HEK293 (cell line): ENCODE data around the gene THBS3.
A peak's percentile ranks its signal among the peaks of the same experiment; 100 is the strongest.

Experiments used
- GLIS1 ChIP-seq: fragments of 450-650 bp; formaldehyde crosslinking; IDR thresholded peaks from 2 replicates; pipeline ENCODE4 v1.5.1; 2016; ENCODE audit warnings: missing biosample characterization, missing genetic modification characterization
- GLIS2 ChIP-seq: fragments of 450-650 bp; formaldehyde crosslinking; IDR thresholded peaks from 2 replicates; pipeline ENCODE4 v1.5.1; 2016; ENCODE audit warnings: missing biosample characterization, missing genetic modification characterization
- HIC1 ChIP-seq: fragments of 450-650 bp; formaldehyde crosslinking; IDR thresholded peaks from 2 replicates; pipeline ENCODE4 v1.5.1; 2016; ENCODE audit warnings: missing biosample characterization, missing genetic modification characterization
- IKZF3 ChIP-seq: fragments of 450-650 bp; IDR thresholded peaks from 2 replicates; pipeline ENCODE4 v1.5.0; 2018; ENCODE audit warnings: missing biosample characterization, mild to moderate bottlenecking, missing genetic modification characterization, moderate library complexity
- KLF1 ChIP-seq: fragments of 450-650 bp; formaldehyde crosslinking; IDR thresholded peaks from 2 replicates; pipeline ENCODE4 v1.5.1; 2016; ENCODE audit warnings: missing biosample characterization, missing genetic modification characterization
- KLF16 ChIP-seq: fragments of 450-650 bp; formaldehyde crosslinking; IDR thresholded peaks from 2 replicates; pipeline ENCODE4 v1.5.1; 2017; ENCODE audit warnings: missing biosample characterization, missing genetic modification characterization
- KLF8 ChIP-seq: fragments of 450-650 bp; formaldehyde crosslinking; IDR thresholded peaks from 2 replicates; pipeline ENCODE4 v1.5.1; 2016; ENCODE audit warnings: missing biosample characterization, missing genetic modification characterization
- KLF9 ChIP-seq: fragments of 450-650 bp; formaldehyde crosslinking; IDR thresholded peaks from 2 replicates; pipeline ENCODE4 v1.5.1; 2016; ENCODE audit warnings: missing biosample characterization, missing genetic modification characterization, low read depth
- OSR2 ChIP-seq: fragments of 450-650 bp; formaldehyde crosslinking; IDR thresholded peaks from 2 replicates; pipeline ENCODE4 v1.5.1; 2016; ENCODE audit warnings: missing biosample characterization, missing genetic modification characterization
- REST ChIP-seq: fragments of 450-650 bp; formaldehyde crosslinking; IDR thresholded peaks from 2 replicates; pipeline ENCODE4 v1.5.1; 2016; ENCODE audit warnings: missing biosample characterization, missing genetic modification characterization
- SP2 ChIP-seq: fragments of 450-650 bp; formaldehyde crosslinking; IDR thresholded peaks from 2 replicates; pipeline ENCODE4 v1.5.1; 2016; ENCODE audit warnings: missing biosample characterization, missing genetic modification characterization
- SP3 ChIP-seq: fragments of 450-650 bp; formaldehyde crosslinking; IDR thresholded peaks from 2 replicates; pipeline ENCODE4 v1.5.1; 2016; ENCODE audit warnings: missing biosample characterization, missing genetic modification characterization
- ZBTB26 ChIP-seq: fragments of 450-650 bp; formaldehyde crosslinking; optimal IDR thresholded peaks from 2 replicates; pipeline ENCODE3; 2016; ENCODE audit warnings: missing biosample characterization, mild to moderate bottlenecking, missing genetic modification characterization
- ZNF324 ChIP-seq: fragments of 450-650 bp; formaldehyde crosslinking; IDR thresholded peaks from 2 replicates; pipeline ENCODE4 v1.5.1; 2016; ENCODE audit warnings: missing biosample characterization, missing genetic modification characterization
- ZNF521 ChIP-seq: fragments of 450-650 bp; formaldehyde crosslinking; IDR thresholded peaks from 2 replicates; pipeline ENCODE4 v1.5.1; 2017; ENCODE audit warnings: missing biosample characterization, mild to moderate bottlenecking, missing genetic modification characterization
- ZNF530 ChIP-seq: fragments of 450-650 bp; formaldehyde crosslinking; IDR thresholded peaks from 2 replicates; pipeline ENCODE4 v1.5.1; 2016; ENCODE audit warnings: low read depth, missing biosample characterization, missing genetic modification characterization
- ZNF626 ChIP-seq: fragments of 450-650 bp; sonication (Bioruptor Pico); formaldehyde crosslinking; IDR thresholded peaks from 2 replicates; pipeline ENCODE4 v1.5.1; 2018; ENCODE audit warnings: missing biosample characterization, missing genetic modification characterization, inconsistent platforms
- ZNF629 ChIP-seq: fragments of 450-650 bp; formaldehyde crosslinking; IDR thresholded peaks from 2 replicates; pipeline ENCODE4 v1.5.1; 2017; ENCODE audit warnings: missing biosample characterization, missing genetic modification characterization
- ZNF670 ChIP-seq: fragments of 450-650 bp; formaldehyde crosslinking; IDR thresholded peaks from 2 replicates; pipeline ENCODE4 v1.5.1; 2016; ENCODE audit warnings: missing biosample characterization, missing genetic modification characterization, low read depth
- ZNF701 ChIP-seq: fragments of 450-650 bp; formaldehyde crosslinking; IDR thresholded peaks from 2 replicates; pipeline ENCODE4 v1.5.1; 2016; ENCODE audit warnings: missing biosample characterization, missing genetic modification characterization
- ZNF768 ChIP-seq: fragments of 450-650 bp; formaldehyde crosslinking; IDR thresholded peaks from 2 replicates; pipeline ENCODE4 v1.5.1; 2018; ENCODE audit warnings: missing biosample characterization, mild to moderate bottlenecking, missing genetic modification characterization
- ZSCAN30 ChIP-seq: fragments of 450-650 bp; IDR thresholded peaks from 2 replicates; pipeline ENCODE4 v1.5.1; 2018; ENCODE audit warnings: missing biosample characterization, mild to moderate bottlenecking, missing genetic modification characterization, moderate library complexity
- TF ChIP-seq, protein P1 (sequence below): fragments of 450-650 bp; formaldehyde crosslinking; IDR thresholded peaks from 2 replicates; pipeline ENCODE4 v1.5.1; 2016; ENCODE audit warnings: missing biosample characterization, missing genetic modification characterization
- TF ChIP-seq, protein P2 (sequence below): fragments of 450-650 bp; formaldehyde crosslinking; IDR thresholded peaks from 2 replicates; pipeline ENCODE4 v1.5.1; 2017; ENCODE audit warnings: missing biosample characterization, mild to moderate bottlenecking, missing genetic modification characterization, moderate library complexity
- TF ChIP-seq, protein P3 (sequence below): fragments of 450-650 bp; formaldehyde crosslinking; conservative IDR thresholded peaks from 2 replicates; pipeline ENCODE4 v1.5.1; 2016; ENCODE audit warnings: low read depth, missing biosample characterization, missing genetic modification characterization

Gene THBS3

GRCh38 chr1:155208541-155209311 lies 1.0 kb upstream of the THBS3 start, which contains the start of gene MTX1 (continued):
- peak; percentile 99 for TF ChIP-seq GLIS2 (tag by site-specific recombination)
- TF ChIP-seq ZBTB26 (tag by site-specific recombination): peak; percentile 94
- TF ChIP-seq IKZF3: peak; percentile 43
- peak; percentile 87 for TF ChIP-seq ZSCAN30 (tag by site-specific recombination)
- no peak for TF ChIP-seq ZNF530
- TF ChIP-seq ZNF701 (tag by site-specific recombination): no peak
- no peak for TF ChIP-seq ZNF521
- TF ChIP-seq KLF8 (tag by site-specific recombination): peak; percentile 70
- peak; percentile 46; the same call in 1 of the 2 replicates for TF ChIP-seq ZNF629
- no peak for TF ChIP-seq HIC1
- peak; percentile 77 for TF ChIP-seq KLF16
- TF ChIP-seq, protein P1, sequence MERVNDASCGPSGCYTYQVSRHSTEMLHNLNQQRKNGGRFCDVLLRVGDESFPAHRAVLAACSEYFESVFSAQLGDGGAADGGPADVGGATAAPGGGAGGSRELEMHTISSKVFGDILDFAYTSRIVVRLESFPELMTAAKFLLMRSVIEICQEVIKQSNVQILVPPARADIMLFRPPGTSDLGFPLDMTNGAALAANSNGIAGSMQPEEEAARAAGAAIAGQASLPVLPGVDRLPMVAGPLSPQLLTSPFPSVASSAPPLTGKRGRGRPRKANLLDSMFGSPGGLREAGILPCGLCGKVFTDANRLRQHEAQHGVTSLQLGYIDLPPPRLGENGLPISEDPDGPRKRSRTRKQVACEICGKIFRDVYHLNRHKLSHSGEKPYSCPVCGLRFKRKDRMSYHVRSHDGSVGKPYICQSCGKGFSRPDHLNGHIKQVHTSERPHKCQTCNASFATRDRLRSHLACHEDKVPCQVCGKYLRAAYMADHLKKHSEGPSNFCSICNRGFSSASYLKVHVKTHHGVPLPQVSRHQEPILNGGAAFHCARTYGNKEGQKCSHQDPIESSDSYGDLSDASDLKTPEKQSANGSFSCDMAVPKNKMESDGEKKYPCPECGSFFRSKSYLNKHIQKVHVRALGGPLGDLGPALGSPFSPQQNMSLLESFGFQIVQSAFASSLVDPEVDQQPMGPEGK (tag by site-specific recombination): peak; percentile 91
- TF ChIP-seq, protein P2, sequence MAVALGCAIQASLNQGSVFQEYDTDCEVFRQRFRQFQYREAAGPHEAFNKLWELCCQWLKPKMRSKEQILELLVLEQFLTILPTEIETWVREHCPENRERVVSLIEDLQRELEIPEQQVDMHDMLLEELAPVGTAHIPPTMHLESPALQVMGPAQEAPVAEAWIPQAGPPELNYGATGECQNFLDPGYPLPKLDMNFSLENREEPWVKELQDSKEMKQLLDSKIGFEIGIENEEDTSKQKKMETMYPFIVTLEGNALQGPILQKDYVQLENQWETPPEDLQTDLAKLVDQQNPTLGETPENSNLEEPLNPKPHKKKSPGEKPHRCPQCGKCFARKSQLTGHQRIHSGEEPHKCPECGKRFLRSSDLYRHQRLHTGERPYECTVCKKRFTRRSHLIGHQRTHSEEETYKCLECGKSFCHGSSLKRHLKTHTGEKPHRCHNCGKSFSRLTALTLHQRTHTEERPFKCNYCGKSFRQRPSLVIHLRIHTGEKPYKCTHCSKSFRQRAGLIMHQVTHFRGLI (tag by site-specific recombination): peak; percentile 31; the same call in 1 of the 2 replicates
- no peak for TF ChIP-seq ZNF670 (tag by site-specific recombination)
- TF ChIP-seq REST (tag by site-specific recombination): 0 out of 2 replicates have a peak, but pooled peaks have one; percentile 18
- peak; percentile 6; the same call in 1 of the 2 replicates for TF ChIP-seq OSR2 (tag by site-specific recombination)
- TF ChIP-seq KLF9 (tag by site-specific recombination): peak; percentile 93
- TF ChIP-seq ZNF626 (tag by site-specific recombination): no peak
- TF ChIP-seq SP3: peak; percentile 85
- TF ChIP-seq ZNF324 (tag by site-specific recombination): peak; percentile 43; the same call in 1 of the 2 replicates
- TF ChIP-seq, protein P3, sequence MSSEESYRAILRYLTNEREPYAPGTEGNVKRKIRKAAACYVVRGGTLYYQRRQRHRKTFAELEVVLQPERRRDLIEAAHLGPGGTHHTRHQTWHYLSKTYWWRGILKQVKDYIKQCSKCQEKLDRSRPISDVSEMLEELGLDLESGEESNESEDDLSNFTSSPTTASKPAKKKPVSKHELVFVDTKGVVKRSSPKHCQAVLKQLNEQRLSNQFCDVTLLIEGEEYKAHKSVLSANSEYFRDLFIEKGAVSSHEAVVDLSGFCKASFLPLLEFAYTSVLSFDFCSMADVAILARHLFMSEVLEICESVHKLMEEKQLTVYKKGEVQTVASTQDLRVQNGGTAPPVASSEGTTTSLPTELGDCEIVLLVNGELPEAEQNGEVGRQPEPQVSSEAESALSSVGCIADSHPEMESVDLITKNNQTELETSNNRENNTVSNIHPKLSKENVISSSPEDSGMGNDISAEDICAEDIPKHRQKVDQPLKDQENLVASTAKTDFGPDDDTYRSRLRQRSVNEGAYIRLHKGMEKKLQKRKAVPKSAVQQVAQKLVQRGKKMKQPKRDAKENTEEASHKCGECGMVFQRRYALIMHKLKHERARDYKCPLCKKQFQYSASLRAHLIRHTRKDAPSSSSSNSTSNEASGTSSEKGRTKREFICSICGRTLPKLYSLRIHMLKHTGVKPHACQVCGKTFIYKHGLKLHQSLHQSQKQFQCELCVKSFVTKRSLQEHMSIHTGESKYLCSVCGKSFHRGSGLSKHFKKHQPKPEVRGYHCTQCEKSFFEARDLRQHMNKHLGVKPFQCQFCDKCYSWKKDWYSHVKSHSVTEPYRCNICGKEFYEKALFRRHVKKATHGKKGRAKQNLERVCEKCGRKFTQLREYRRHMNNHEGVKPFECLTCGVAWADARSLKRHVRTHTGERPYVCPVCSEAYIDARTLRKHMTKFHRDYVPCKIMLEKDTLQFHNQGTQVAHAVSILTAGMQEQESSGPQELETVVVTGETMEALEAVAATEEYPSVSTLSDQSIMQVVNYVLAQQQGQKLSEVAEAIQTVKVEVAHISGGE (tag by site-specific recombination): peak; percentile 77; the same call in 1 of the 2 replicates
- TF ChIP-seq SP2: peak; percentile 85
- TF ChIP-seq KLF1 (tag by site-specific recombination): peak; percentile 79
- peak; percentile 96 for TF ChIP-seq GLIS1 (tag by site-specific recombination)
- no peak for TF ChIP-seq ZNF768 (tag by site-specific recombination)
